Transverse colon (tissue), 4 donors: ENCODE measurements around the gene REEP2. TPM values are rescaled to one million over a fixed set of nuclear protein-coding genes. Genes with fewer than 3 reads are reported as not detected.

Source experiments
- DNase-seq: peaks from one replicate; pipeline ENCODE4 v3.0.0-alpha.2; 2019
- H3K27ac ChIP-seq, 4 donors: fragments of 200-600 bp; sonication (generic); 2 replicates each; pipeline ENCODE4 v1.5.1; 2016 to 2018; ENCODE audit warnings: inconsistent platforms in 4 of 4
- H3K27me3 ChIP-seq: fragments of 200-600 bp; sonication (generic); 2 replicates; pipeline ENCODE4 v1.5.1; 2017; ENCODE audit warnings: inconsistent platforms
- H3K36me3 ChIP-seq, 4 donors: fragments of 200-600 bp; sonication (generic); 2 replicates each; pipeline ENCODE4 v1.5.1; 2017 to 2019; ENCODE audit warnings: inconsistent platforms in 4 of 4
- H3K4me1 ChIP-seq, 4 donors: fragments of 200-600 bp; sonication (generic); 2 replicates each; pipeline ENCODE4 v1.5.1; 2017 to 2020; ENCODE audit warnings: inconsistent platforms in 4 of 4
- H3K4me3 ChIP-seq, 4 donors: fragments of 200-600 bp; sonication (generic); 1 replicate in 1 of 4; 2 replicates in 3 of 4; pipeline versions ENCODE4 v1.5.1 to v1.6.1; 2017 to 2019; ENCODE audit warnings: inconsistent platforms in 4 of 4
- H3K9me3 ChIP-seq, 2 donors: fragments of 200-600 bp; sonication (generic); 2 replicates each; pipeline ENCODE4 v1.5.1; 2017 to 2019; ENCODE audit warnings: inconsistent platforms in 2 of 2
- CTCF ChIP-seq, 5 experiments: fragments of 200-600 bp in 3 of 5; fragments of 450-650 bp in 2 of 5; sonication (generic) in 3 of 5; IDR thresholded peaks; 1 replicate in 2 of 5; 2 replicates in 3 of 5; pipeline ENCODE4 v1.5.1; 2016 to 2017; ENCODE audit warnings: antibody characterized with exemption in 5 of 5, inconsistent platforms in 3 of 5, mild to moderate bottlenecking in 2 of 5, moderate library complexity in 1 of 5
- EP300 ChIP-seq: sonication (generic); formaldehyde crosslinking; IDR thresholded peaks from one replicate; pipeline ENCODE4 v1.6.1; 2017; ENCODE audit warnings: antibody characterized with exemption, low read depth
- POLR2A ChIP-seq: fragments of 450-650 bp; IDR thresholded peaks from one replicate; pipeline ENCODE4 v1.6.1; 2016; ENCODE audit warnings: antibody characterized with exemption, mild to moderate bottlenecking, moderate library complexity
- POLR2AphosphoS5 ChIP-seq, 3 donors: sonication (generic); formaldehyde crosslinking; IDR thresholded peaks; one replicate each; pipeline ENCODE4 v1.6.1; 2016; ENCODE audit warnings: antibody characterized with exemption in 3 of 3
- WGBS, 2 donors: methylation state at CpG; one replicate each; pipeline ENCODE4 v1.1.5; 2018; ENCODE audit warnings: low coverage in 1 of 2; 5-methylcytosine and 5-hydroxymethylcytosine counted together
- in situ Hi-C, 4 donors: fragments of 200-750 bp; cut with MboI; loops; one replicate each; pipeline versions ENCODE4 v1.15.0 to v1.15.1; 2017; ENCODE audit warnings: low sequenced_read_pairs in 3 of 4, low pct_ligation_motif_present in 1 of 4, low pct_unique_long_range_greater_than_20kb in 1 of 4
- intact Hi-C: fragments of 100-400 bp; cut with DNase I; formaldehyde crosslinking; loops from one replicate; pipeline ENCODE4 v1.15.1; 2023; ENCODE audit warnings: low total_unique reads
- total RNA-seq, 4 donors: library from RNA; depleted of rRNA; stranded (reverse); fragments of >200 nt; gene quantifications; one replicate each; pipeline ENCODE4 v1.1.0, GENCODE V29; 2016

Gene REEP2
- total RNA-seq, 4 donors from 2014 or later: 2.9 to 6.4 (median 4.8) TPM

GRCh38 chr5:138468133-138468965, 29.5 kb downstream of the REEP2 start:
- H3K4me3 ChIP-seq: peak overlapping the region in 1 of 4 donors; percentile 87

GRCh38 chr5:138468966-138469539, 30.2 kb downstream of the REEP2 start:
- no peak for DNase-seq
- in situ Hi-C loops: no loop called here
- Histone ChIP-seq H3K36me3 (no peaks in the 10 kb centered on the region), H3K27ac (no peak overlapping the region), H3K4me1 (peaks cover 7 to 20% (median 17%) of the 10 kb centered on the region in 4 donors), H3K27me3 (no peaks in the 10 kb centered on the region), H3K4me3 (no peak overlapping the region), H3K9me3 (no peaks in the 10 kb centered on the region)
- no peak for TF ChIP-seq CTCF (IDR thresholded peaks at IDR 0.05)
- no peak for TF ChIP-seq EP300
- no peak for TF ChIP-seq POLR2AphosphoS5 (IDR thresholded peaks at IDR 0.05)
- peak; percentile 37 for TF ChIP-seq POLR2A
- intact Hi-C loops: no loop called here
- WGBS, 2 donors: 80 to 92% methylated on average over 7 to 8 of the region's 8 CpGs

More at GRCh38 chr5:138468133-138468965, 29.5 kb downstream of the REEP2 start:
- in situ Hi-C loops (no loop called here), intact Hi-C loops (no loop called here)
- Histone ChIP-seq H3K27me3 (no peaks in the 10 kb centered on the region), H3K9me3 (no peaks in the 10 kb centered on the region), H3K27ac (peak overlapping the region in 1 of 4 donors; percentile 95), H3K4me1 (peaks cover 11 to 25% (median 19%) of the 10 kb centered on the region in 4 donors), H3K36me3 (no peaks in the 10 kb centered on the region)
- TF ChIP-seq POLR2AphosphoS5 (IDR thresholded peaks at IDR 0.05): peak in 2 of 3 donors; percentile 50 to 76
- TF ChIP-seq EP300: no peak
- TF ChIP-seq POLR2A: peak; percentile 32
- TF ChIP-seq CTCF (IDR thresholded peaks at IDR 0.05): no peak
- no peak for DNase-seq
- 84 to 87% methylated on average over 6 to 7 of the region's 7 CpGs for WGBS, 2 donors

DNA sequence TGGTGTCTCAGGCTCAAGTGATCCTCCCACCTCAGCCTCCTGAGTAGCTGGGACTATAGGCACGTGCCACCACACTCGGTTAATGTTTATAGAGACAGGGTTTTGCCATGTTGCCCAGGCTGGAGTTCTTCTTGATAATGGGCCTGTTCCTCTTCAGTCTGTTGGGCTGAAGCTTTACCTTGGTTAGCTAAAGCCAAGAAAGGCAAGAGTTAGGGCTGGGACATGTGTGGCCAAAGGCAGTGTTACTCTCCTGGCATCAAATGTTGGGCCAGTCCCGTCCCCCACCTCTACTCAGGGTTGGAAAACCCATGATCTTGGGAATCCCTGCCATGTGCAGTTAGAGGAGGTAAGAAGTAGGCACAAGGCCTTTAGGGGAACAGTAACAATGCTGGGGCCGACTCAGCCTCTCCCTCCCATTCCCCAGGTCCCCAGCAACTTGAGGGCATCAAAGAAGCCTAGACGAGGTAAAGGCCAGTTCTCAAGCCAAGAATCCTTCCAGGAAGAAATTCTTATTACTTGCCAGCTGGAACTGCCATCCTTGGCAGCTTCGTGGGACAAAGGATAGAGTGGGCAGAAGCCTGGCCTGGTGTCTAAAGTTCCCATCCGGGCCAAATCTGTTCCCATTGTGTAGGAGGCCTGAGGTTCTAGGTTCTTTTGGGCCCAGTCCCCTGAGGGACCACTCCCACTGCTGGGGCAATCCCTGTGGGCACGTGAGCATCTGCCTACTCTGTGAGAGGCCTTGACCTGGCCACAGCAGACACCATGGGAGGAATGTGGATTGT, 30.9 kb downstream of the REEP2 start:
- in situ Hi-C loops (no loop called here), intact Hi-C loops (no loop called here)
- TF ChIP-seq POLR2A (peak; percentile 25), POLR2AphosphoS5 (IDR thresholded peaks at IDR 0.05) (peak; percentile 4 to 91 (median 67)), CTCF (IDR thresholded peaks at IDR 0.05) (no peak), EP300 (no peak)
- Histone ChIP-seq H3K4me1 (peaks cover 7 to 20% (median 17%) of the 10 kb centered on the region in 4 donors), H3K27me3 (no peaks in the 10 kb centered on the region), H3K4me3 (no peak overlapping the region), H3K9me3 (no peaks in the 10 kb centered on the region), H3K27ac (no peak overlapping the region), H3K36me3 (no peaks in the 10 kb centered on the region)
- WGBS, 2 donors: 69% methylated on average over 8 of the region's 8 CpGs; no CpG with 5 or more reads in 1 of the 2 donors
- peak; percentile 65 for DNase-seq
